SHP77 treated with DMSO at 0.1 percent for 48 hours (cell line): ENCODE results near the gene SCARB1.

Experiments
- DNase-seq: peaks from one replicate; lab custom pipeline; 2025; lab: John Stamatoyannopoulos, UW

Gene SCARB1

GRCh38 chr12:124862768-124863415, 772 bp downstream of the SCARB1 start:
- no peak for DNase-seq

GRCh38 chr12:124861898-124862676, 1.6 kb downstream of the SCARB1 start:
- no peak for DNase-seq

- no peak for DNase-seq
Measured at GRCh38 chr12:124861492-124861891, 2.2 kb downstream of the SCARB1 start.

GRCh38 chr12:124857921-124858461, 5.7 kb downstream of the SCARB1 start:
- no peak for DNase-seq

- no peak for DNase-seq
Measured at GRCh38 chr12:124856842-124857178, 6.9 kb downstream of the SCARB1 start.

- DNase-seq = no peak
Measured at GRCh38 chr12:124856132-124856841, 7.4 kb downstream of the SCARB1 start.

- DNase-seq = no peak
Measured at GRCh38 chr12:124855275-124855957, 8.2 kb downstream of the SCARB1 start.

GRCh38 chr12:124854637-124855184, 9.0 kb downstream of the SCARB1 start:
- DNase-seq = no peak

GRCh38 chr12:124853781-124854636, 9.7 kb downstream of the SCARB1 start:
- DNase-seq = no peak

GRCh38 chr12:124852911-124853427, 10.7 kb downstream of the SCARB1 start:
- no peak for DNase-seq

- no peak for DNase-seq
Measured at GRCh38 chr12:124852329-124852831, 11.3 kb downstream of the SCARB1 start.

- no peak for DNase-seq
Measured at GRCh38 chr12:124851342-124851741, 12.3 kb downstream of the SCARB1 start.

- DNase-seq = no peak
Measured at GRCh38 chr12:124849382-124849781, 14.3 kb downstream of the SCARB1 start.

GRCh38 chr12:124848621-124849380, 14.9 kb downstream of the SCARB1 start:
- DNase-seq = no peak

GRCh38 chr12:124847113-124848074, 16.3 kb downstream of the SCARB1 start:
- no peak for DNase-seq

- DNase-seq = no peak
Measured at GRCh38 chr12:124844411-124845397, 19.0 kb downstream of the SCARB1 start.

GRCh38 chr12:124842800-124843510, 20.7 kb downstream of the SCARB1 start:
- DNase-seq = no peak
